Astrocyte (in vitro differentiated cells and primary cell): ENCODE measurements around the gene PRDM8.

Source experiments
- EZH2 ChIP-seq: IDR thresholded peaks from 2 replicates; pipeline ENCODE4 v1.6.1; 2012; ENCODE audit warnings: mild to moderate bottlenecking, low read length, inconsistent platforms; ENCODE audit not compliant: insufficient read depth
- TF ChIP-seq, protein P1 (sequence below): IDR thresholded peaks from 2 replicates; pipeline ENCODE4 v1.5.1; 2011; ENCODE audit warnings: low read depth, mild to moderate bottlenecking, inconsistent platforms, low read length, moderate library complexity; ENCODE audit not compliant: insufficient read depth

- TF ChIP-seq, protein P1, sequence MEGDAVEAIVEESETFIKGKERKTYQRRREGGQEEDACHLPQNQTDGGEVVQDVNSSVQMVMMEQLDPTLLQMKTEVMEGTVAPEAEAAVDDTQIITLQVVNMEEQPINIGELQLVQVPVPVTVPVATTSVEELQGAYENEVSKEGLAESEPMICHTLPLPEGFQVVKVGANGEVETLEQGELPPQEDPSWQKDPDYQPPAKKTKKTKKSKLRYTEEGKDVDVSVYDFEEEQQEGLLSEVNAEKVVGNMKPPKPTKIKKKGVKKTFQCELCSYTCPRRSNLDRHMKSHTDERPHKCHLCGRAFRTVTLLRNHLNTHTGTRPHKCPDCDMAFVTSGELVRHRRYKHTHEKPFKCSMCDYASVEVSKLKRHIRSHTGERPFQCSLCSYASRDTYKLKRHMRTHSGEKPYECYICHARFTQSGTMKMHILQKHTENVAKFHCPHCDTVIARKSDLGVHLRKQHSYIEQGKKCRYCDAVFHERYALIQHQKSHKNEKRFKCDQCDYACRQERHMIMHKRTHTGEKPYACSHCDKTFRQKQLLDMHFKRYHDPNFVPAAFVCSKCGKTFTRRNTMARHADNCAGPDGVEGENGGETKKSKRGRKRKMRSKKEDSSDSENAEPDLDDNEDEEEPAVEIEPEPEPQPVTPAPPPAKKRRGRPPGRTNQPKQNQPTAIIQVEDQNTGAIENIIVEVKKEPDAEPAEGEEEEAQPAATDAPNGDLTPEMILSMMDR, result no peak
- no peak for TF ChIP-seq EZH2
Measured at GRCh38 chr4:80150387-80151180, 46.7 kb upstream of the PRDM8 start.
